Measurements from ENCODE around the gene NECTIN1. TPM values are rescaled to one million over a fixed set of nuclear protein-coding genes. Genes with fewer than 3 reads are reported as not detected.

Gene NECTIN1
- total and polyA plus RNA-seq, 2 experiments from 2014 or later = 3.6 to 7.4 TPM

DNA sequence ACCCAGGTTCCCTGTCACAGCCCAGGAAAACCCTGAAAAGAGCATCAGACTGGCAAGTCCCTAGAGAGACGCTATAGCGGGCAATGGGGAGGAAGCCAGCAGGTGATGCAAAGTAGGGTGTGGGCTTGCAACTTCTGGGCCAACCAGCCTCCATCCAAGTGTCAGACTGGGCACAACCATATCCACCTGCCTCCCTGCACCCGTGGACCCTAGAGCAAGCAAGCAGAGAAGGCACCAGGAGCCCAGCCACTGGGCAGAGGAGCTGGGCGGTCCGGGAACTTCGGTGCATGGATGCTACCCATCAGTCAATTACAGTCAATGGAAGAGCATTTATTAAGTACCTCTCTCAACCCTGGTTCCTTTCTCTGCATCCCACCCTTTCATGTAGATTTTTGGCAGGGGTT is 2.8 kb downstream of the NECTIN1 start:
- DNase-seq (ENCODE audit: low spot score) = no peak
- Histone ChIP-seq H3K79me2 (peaks cover 29% of the 10 kb centered on the region), H3K9me3 (ENCODE audit: low read depth) (no peaks in the 10 kb centered on the region), H3K4me2 (peak overlapping the region; percentile 100), H3K9me2 (replicated peaks; ENCODE audit: insufficient read depth) (no peaks in the 10 kb centered on the region), H4K20me1 (ENCODE audit: insufficient read depth, poor library complexity, severe bottlenecking) (peaks cover 13% of the 10 kb centered on the region), H3K36me3 (replicated peaks; ENCODE audit: insufficient read depth, low read depth) (no peaks in the 10 kb centered on the region), H3K4me3 (no peak overlapping the region), H3K4me1 (ENCODE audit: insufficient read depth) (peaks cover 25% of the 10 kb centered on the region), H2AFZ (no peak overlapping the region), H3K27me3 (peaks cover 5% of the 10 kb centered on the region), H3K27ac (no peak overlapping the region)
- TF ChIP-seq, protein P1, sequence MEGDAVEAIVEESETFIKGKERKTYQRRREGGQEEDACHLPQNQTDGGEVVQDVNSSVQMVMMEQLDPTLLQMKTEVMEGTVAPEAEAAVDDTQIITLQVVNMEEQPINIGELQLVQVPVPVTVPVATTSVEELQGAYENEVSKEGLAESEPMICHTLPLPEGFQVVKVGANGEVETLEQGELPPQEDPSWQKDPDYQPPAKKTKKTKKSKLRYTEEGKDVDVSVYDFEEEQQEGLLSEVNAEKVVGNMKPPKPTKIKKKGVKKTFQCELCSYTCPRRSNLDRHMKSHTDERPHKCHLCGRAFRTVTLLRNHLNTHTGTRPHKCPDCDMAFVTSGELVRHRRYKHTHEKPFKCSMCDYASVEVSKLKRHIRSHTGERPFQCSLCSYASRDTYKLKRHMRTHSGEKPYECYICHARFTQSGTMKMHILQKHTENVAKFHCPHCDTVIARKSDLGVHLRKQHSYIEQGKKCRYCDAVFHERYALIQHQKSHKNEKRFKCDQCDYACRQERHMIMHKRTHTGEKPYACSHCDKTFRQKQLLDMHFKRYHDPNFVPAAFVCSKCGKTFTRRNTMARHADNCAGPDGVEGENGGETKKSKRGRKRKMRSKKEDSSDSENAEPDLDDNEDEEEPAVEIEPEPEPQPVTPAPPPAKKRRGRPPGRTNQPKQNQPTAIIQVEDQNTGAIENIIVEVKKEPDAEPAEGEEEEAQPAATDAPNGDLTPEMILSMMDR (IDR thresholded peaks at IDR 0.05; ENCODE audit: poor library complexity) = no peak
- no peak for TF ChIP-seq EZH2phosphoT487 (IDR thresholded peaks at IDR 0.05; ENCODE audit: low read depth, severe bottlenecking, unreplicated experiment)
- no peak for TF ChIP-seq EZH2 (IDR thresholded peaks at IDR 0.05; ENCODE audit: borderline replicate concordance)
- WGBS (ENCODE audit: low lambda C conversion rate, missing lambda C conversion rate) = 61% methylated on average over 6 of the region's 6 CpGs

DNA sequence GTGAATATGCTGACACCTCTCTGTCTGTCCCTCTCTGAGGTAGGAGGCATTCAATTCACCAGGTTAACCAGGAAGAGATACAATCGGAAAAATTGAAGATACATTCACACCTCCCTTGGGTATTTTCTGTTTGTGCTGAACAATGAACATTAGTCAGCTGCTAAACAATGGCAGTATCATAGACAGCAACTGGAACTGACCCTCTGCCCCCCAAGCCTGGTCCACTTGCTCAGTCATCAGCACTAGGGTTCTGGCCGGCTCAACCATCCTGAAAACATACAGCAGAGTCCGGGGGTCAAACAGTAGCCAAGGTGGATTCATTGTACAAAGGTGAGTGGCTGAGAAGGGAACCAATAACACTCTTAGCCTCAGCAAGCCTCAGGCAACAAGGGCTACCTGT is 4.0 kb downstream of the NECTIN1 start:
- H3K9me2 ChIP-seq (replicated peaks; ENCODE audit: insufficient read depth) = no peaks in the 10 kb centered on the region
- peaks cover 25% of the 10 kb centered on the region for H3K4me1 ChIP-seq (ENCODE audit: insufficient read depth)
- no peaks in the 10 kb centered on the region for H3K9me3 ChIP-seq (ENCODE audit: low read depth)
- TF ChIP-seq, protein P1 (IDR thresholded peaks at IDR 0.05; ENCODE audit: poor library complexity) = no peak
- TF ChIP-seq EZH2phosphoT487 (IDR thresholded peaks at IDR 0.05; ENCODE audit: low read depth, severe bottlenecking, unreplicated experiment) (no peak), EZH2 (IDR thresholded peaks at IDR 0.05; ENCODE audit: borderline replicate concordance) (no peak)
- no peak for DNase-seq (ENCODE audit: low spot score)
- H3K4me2 ChIP-seq = no peak overlapping the region
- H3K27me3 ChIP-seq = peaks cover 5% of the 10 kb centered on the region
- WGBS (ENCODE audit: low lambda C conversion rate, missing lambda C conversion rate) = 73% methylated on average over 3 of the region's 3 CpGs
- H2AFZ ChIP-seq = no peak overlapping the region
- H3K36me3 ChIP-seq (replicated peaks; ENCODE audit: insufficient read depth, low read depth) = no peaks in the 10 kb centered on the region
- no peak overlapping the region for H3K4me3 ChIP-seq
- peaks cover 13% of the 10 kb centered on the region for H4K20me1 ChIP-seq (ENCODE audit: insufficient read depth, poor library complexity, severe bottlenecking)
- no peak overlapping the region for H3K27ac ChIP-seq
- H3K79me2 ChIP-seq = peaks cover 29% of the 10 kb centered on the region

DNA sequence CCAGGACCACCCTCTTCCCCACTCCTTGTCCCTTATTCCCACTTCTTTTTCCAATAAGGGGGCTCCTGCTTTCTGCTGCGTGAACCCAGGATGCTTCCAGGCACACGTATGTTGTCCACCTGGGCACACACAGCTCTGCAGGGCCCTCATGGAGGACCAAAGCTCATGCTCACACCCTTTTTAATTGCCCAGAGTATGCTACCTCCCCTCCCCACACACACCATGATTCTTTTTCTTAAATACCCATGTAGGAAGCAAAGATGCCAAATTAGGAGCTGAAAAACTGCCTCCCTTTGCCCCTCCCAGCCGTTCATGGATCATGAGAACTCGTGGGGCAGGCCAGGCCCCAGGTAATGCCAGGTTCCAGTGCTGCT is 5.1 kb downstream of the NECTIN1 start:
- Histone ChIP-seq H3K36me3 (replicated peaks; ENCODE audit: insufficient read depth, low read depth) (no peaks in the 10 kb centered on the region), H3K9me3 (ENCODE audit: low read depth) (no peaks in the 10 kb centered on the region), H2AFZ (no peak overlapping the region), H3K9me2 (replicated peaks; ENCODE audit: insufficient read depth) (no peaks in the 10 kb centered on the region), H3K27me3 (peaks cover 5% of the 10 kb centered on the region), H3K79me2 (peaks cover 29% of the 10 kb centered on the region), H4K20me1 (ENCODE audit: insufficient read depth, poor library complexity, severe bottlenecking) (peaks cover 13% of the 10 kb centered on the region), H3K4me3 (no peak overlapping the region), H3K4me1 (ENCODE audit: insufficient read depth) (peaks cover 20% of the 10 kb centered on the region), H3K4me2 (no peak overlapping the region), H3K27ac (no peak overlapping the region)
- TF ChIP-seq EZH2 (IDR thresholded peaks at IDR 0.05; ENCODE audit: borderline replicate concordance) (no peak), EZH2phosphoT487 (IDR thresholded peaks at IDR 0.05; ENCODE audit: low read depth, severe bottlenecking, unreplicated experiment) (no peak)
- TF ChIP-seq, protein P1 (IDR thresholded peaks at IDR 0.05; ENCODE audit: poor library complexity) = no peak
- no peak for DNase-seq (ENCODE audit: low spot score)
- 75% methylated on average over 4 of the region's 4 CpGs for WGBS (ENCODE audit: low lambda C conversion rate, missing lambda C conversion rate)
